RCC 7860 (cell line): ENCODE data around the gene GRM1.

Experiments used
- DNase-seq: peaks from one replicate; pipeline ENCODE4 v3.0.0-alpha.2; 2015; ENCODE audit warnings: low spot score
- FAIRE-seq: peaks from 2 replicates; lab custom pipeline; 2012; peaks lifted over from hg19 to GRCh38; lab: Jason Lieb, UNC

GRM1 gene

DNA sequence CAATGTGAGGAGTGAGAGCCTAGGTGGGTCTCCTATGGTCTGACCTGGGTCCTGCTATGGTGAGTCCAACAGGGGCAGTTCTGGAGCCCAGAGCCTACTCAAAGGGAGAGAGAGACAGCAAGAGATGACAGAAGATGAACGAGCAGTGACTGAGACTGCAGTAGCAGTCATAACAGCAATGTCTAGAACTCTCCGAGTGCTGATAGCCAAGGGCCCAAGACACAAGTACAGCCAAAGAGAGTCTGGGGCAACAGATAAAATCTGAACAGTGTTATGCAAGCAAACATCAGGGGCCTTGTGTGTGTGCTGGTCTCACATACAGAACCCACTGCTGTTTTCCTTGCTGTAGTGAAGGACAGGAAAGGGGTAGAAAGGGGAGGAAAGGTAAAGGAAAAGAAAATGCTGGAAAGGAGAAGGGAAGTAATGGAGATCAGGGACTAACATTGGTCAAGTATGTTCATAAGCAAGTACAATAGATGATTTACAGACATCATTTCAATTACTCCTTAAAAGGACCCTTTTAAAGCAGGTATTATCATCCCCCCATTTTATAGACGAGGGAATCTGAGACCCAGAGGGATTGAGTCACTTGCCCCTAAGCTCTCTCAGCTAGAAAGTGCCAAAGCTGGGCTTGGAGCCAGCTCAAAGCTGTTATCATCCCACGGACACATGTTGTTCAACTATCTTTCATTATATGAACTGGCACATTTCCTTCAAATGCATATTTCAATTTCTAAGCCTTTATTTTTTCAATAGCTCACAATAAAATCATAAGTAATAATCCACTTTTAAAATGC is 332.5 kb downstream of the GRM1 start:
- no peak for DNase-seq
- no peak for FAIRE-seq

DNA sequence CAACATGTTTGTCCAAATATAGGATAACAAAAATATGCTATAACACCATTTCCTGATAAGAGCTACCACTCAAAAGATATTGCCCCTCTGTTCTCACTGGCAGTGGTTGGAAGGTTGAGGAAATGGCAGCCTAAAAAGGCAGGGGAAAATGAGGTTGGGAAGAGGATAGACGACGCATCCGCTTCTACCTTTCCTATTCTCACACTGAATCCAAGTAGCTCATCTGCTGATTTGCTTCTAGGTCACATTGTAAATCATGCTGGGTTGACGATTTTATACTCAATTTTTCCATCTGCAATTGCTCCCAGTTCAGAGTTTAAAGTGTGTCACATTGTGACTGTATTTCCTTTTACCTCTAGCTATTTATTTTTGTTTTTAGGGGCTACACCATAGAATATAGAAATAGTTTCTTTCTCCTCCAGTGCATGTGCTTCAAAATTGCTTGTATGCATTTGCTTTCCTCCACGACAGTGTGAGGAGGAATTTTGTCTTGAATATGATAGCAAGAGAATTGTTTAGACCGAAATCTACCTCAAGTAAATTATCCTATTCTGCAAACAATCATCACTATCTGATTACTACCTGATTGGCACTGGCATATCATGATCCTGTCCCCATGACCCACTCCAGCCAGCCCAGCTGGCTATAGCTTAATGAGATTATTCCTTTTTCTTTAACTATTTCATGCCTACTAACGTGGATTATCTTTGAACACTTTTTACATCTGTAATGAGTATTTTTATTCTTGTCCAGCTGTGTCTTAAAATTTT is 335.2 kb downstream of the GRM1 start:
- DNase-seq (no peak), FAIRE-seq (no peak)

DNA sequence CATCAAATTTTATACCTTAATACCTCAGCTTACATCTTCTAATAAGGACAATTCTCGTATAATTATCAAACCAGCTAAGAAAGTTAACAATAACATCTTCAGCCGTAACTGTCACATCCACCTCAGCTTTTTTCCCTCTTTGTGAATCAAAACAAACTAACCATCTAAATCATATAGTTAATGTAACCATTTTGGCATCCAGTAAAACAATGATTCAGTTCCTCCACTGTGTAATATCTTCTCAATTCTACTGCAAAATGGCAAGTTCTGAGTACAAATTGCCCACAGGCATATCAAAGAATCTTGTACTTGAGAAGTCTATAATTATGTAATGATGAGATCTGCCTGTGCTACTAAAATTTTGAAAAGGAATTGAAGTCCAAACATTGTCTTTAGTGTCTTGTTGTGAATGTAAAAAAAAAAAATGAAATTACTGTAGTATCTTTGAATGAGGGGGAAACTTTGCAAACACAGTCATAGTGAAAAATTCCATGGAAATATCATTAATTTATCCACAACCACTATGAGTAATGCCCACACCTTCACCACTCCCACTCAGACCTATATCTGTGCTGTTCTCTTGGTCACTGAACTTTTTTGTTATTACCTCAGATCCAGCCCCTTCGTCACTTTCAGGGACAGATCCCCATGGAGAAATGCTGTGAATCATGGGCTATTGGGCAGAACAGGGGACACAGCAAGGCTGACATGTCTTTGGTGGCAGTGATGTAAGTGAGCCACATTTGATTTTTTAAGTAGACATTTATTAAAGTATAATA is 336.1 kb downstream of the GRM1 start:
- FAIRE-seq = no peak

DNA sequence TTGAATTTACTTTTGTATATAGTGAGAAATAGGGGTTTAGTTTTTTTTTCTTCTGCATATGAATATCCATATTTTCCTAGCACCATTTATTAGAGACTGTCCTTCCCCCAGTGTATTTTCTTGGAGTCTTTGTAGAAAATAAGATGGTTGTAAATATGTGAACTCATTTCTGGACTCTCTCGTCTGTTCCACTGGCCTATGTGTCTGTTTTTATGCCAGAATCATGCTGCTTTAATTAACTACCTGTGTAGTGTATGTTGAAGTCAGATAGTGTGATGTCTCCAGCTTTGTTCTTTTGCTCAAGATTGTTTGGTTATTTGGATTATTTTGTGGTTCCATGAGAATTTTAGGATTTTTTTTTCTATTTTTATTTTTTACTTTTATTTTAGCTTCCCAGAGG is 338.2 kb downstream of the GRM1 start:
- DNase-seq (no peak), FAIRE-seq (no peak)

More for the DNA sequence above, 336.1 kb downstream of the GRM1 start:
- DNase-seq = no peak

DNA sequence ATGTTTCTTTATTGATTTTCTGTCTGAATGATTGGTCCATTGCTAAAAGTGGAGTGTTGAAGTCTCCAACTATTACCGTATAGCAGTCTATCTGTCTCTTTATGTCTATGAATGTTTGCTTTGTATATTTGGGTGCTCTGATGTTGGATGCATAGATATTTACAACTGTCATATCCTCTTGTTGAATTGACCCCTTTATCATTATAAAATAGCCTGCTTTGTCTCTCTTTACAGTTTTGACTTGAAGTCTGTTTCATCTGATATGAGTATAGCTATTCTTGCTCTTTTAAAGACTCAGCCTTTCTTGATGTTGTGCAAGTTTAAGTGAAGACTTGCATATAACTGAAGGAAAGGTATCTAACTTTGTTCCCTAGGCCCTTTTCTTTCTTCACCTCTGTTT is 341.0 kb downstream of the GRM1 start:
- FAIRE-seq (no peak), DNase-seq (no peak)

DNA sequence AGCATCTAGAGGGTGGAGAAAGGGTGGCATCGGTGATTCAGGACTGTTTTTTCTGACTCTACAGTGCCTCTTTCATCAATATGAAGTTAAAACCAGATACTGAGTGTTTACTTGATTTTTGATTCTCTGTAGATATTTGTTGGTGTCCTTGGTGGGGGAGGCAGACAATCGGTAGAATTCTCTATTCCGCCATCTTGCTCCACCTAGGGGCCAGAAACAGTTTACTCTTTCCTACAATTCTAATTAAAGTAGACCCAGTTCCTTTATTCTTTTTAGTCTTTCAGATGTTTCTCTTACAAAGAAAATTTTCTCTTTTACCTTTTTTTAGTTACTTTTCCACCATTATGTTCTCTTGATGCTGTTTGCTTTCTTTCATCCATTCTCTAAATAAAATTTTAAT is 352.6 kb downstream of the GRM1 start:
- FAIRE-seq (no peak), DNase-seq (no peak)

DNA sequence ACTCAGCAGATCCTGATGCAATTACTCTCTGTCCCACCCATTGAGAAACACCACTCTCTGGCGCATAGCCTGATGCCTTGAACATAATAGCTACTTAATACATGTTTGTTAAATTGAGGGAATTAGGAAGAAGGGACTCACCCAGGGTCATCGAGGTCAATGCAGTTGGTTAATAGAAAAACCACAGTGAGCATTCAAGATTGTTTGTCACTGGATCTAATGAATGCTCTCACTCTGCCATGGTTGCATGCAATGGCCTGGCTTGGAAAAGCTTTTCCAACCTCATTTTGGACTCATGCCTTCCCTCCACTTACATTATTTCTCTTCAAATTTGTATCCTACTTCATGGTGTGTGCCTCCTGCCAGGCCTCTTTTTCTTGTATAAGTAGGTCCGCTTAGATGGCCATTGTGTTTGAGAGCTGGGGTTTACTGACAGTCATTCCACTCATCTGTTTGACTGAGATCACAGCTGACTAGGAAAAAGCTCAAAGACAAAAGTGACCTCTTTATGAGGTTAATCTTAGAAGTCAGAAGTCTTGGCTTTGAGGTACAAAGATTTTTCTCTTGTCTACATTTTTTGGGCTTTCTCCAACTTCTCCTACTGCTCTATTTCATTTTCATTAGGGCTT is 360.0 kb downstream of the GRM1 start:
- DNase-seq = no peak
- no peak for FAIRE-seq

GRCh38 chr6:146389740-146390139 is 360.9 kb downstream of the GRM1 start:
- DNase-seq (no peak), FAIRE-seq (no peak)

GRCh38 chr6:146397638-146398037 is 368.8 kb downstream of the GRM1 start:
- FAIRE-seq = no peak

DNA sequence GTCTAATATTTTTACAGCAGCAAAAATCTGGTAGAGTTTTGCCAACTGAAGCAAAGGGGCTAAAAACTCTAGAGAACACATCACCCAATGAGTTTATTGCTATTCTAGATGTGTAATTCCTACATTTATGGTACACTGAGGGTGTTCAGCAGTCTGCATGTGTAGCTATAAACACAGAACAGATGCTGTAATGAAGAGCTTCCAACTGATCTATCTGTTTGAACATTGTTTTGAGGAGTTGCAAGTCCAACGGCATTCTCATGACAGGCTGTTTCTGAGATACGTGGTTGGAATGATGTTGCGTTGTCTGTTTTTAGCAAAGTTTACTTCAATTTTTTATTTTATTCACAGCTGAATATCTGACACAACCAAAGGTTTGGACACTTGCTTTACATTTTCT is 373.6 kb downstream of the GRM1 start:
- DNase-seq (no peak), FAIRE-seq (no peak)

More at GRCh38 chr6:146397638-146398037, 368.8 kb downstream of the GRM1 start:
- DNase-seq = no peak

DNA sequence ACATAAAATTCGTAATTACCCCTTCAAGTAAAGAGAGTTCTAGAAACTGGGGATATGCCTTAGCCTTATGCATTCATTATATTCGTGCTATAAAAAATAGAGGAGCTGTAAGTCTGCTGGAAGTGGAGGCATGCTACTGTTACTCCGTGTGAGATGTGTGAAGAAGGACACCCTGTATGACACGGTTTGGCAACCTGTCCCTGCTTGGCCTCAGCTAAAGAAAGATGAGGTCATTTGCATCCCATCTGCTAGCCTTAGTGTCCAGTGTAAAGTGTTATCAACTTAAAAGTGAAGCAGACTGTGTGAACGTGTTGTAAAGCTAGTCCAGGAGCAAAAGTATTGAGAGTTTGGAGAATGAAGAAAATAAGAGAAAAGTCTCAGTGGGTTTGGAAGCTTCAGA is 379.7 kb downstream of the GRM1 start:
- FAIRE-seq = no peak

GRCh38 chr6:146410851-146411595 is 382.2 kb downstream of the GRM1 start:
- DNase-seq (no peak), FAIRE-seq (no peak)

More for the DNA sequence above, 379.7 kb downstream of the GRM1 start:
- DNase-seq = no peak

DNA sequence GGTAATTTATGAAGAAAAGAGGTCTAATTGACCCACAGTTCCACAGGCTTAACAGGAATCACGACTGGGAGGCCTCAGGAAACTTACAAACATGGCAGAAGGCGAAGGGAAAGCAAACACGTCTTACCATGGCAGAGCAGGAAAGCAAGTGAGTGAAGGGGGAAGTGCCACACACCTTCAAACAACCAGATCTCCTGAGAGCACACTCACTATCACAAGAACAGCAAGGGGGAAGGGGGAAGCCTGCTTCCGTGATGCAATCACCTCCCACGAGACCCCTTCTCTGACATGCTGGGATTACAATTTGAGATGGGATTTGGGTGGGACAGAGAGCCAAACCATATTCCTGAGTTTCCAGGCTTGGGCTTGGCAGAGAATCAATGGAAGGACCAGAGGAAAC is 390.7 kb downstream of the GRM1 start:
- no peak for FAIRE-seq
- DNase-seq = no peak

DNA sequence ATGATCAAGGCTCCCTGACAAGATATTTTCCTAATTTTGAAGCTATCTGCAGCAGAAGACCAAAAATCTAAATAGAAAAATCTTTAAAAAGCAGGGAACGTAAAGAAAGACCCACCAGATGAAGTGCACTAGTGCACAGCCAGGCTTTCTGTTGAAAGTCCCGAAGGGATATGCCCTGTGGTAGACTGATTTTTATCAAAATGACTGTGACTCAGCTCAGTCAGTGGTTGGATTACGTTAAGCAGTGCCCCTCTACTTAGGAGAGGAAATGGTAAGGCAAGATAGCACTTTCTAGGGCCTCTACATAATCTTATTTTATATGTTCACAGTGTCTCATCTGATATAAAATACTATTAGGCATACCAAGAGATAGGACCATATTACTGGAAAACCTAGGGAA is 391.4 kb downstream of the GRM1 start:
- DNase-seq = no peak
- FAIRE-seq = no peak

GRCh38 chr6:146422789-146423375 is 394.0 kb downstream of the GRM1 start:
- DNase-seq (no peak), FAIRE-seq (no peak)

DNA sequence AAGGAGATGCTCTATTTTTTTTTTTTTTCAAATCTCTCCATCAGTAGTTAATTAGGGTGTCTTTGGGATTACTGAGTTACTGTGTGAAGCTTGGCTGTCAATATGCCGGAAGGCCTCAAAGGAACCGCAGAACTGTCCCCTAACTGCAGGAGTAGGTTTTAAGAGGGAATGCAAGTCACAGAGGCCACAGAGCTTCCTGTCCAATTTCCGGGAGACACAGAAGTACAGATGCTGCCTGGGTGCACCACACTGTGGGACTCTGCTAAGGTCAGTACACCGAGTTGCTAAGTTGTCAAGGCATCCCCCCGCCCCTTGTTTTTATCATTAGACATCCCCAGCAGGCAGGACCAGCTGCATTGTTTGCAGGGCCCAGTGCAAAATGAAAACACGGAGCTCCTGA is 394.6 kb downstream of the GRM1 start:
- no peak for FAIRE-seq
- no peak for DNase-seq

GRCh38 chr6:146426516-146426915 is 397.7 kb downstream of the GRM1 start:
- DNase-seq (no peak), FAIRE-seq (no peak)

- no peak for FAIRE-seq
- DNase-seq = no peak
Observed at GRCh38 chr6:146429831-146430230, 401.0 kb downstream of the GRM1 start.

DNA sequence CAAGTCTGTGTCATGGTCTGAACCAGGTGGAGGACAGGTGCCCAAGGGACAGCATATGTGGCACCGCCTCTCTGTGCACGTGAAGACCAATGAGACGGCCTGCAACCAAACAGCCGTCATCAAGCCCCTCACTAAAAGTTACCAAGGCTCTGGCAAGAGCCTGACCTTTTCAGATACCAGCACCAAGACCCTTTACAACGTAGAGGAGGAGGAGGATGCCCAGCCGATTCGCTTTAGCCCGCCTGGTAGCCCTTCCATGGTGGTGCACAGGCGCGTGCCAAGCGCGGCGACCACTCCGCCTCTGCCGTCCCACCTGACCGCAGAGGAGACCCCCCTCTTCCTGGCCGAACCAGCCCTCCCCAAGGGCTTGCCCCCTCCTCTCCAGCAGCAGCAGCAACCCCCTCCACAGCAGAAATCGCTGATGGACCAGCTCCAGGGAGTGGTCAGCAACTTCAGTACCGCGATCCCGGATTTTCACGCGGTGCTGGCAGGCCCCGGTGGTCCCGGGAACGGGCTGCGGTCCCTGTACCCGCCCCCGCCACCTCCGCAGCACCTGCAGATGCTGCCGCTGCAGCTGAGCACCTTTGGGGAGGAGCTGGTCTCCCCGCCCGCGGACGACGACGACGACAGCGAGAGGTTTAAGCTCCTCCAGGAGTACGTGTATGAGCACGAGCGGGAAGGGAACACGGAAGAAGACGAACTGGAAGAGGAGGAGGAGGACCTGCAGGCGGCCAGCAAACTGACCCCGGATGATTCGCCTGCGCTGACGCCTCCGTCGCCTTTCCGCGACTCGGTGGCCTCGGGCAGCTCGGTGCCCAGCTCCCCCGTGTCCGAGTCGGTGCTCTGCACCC is 405.2 kb downstream of the GRM1 start:
- FAIRE-seq (no peak), DNase-seq (no peak)
